ENCODE results near the gene NRP1.

- TF ChIP-seq CTCF (IDR thresholded peaks at IDR 0.05; ENCODE audit: low read depth, low read length, poor library complexity, severe bottlenecking) (no peak), EZH2phosphoT487 (IDR thresholded peaks at IDR 0.05; ENCODE audit: borderline replicate concordance, low read length) (no peak)
Measured at GRCh38 chr10:33133557-33133956, 200.9 kb downstream of the NRP1 start.
